Bronchial epithelial cell (primary cell): ENCODE data around the gene TMEM214. TPM values are rescaled to one million over a fixed set of nuclear protein-coding genes. Genes with fewer than 3 reads are reported as not detected.

ENCODE experiments used
- DNase-seq: peaks from one replicate; pipeline ENCODE4 v3.0.0-alpha.2; 2010; ENCODE audit warnings: low read depth
- FAIRE-seq: peaks from 2 replicates; lab custom pipeline; 2011; peaks lifted over from hg19 to GRCh38; lab: Jason Lieb, UNC
- H3K27me3 ChIP-seq: 2 replicates; pipeline ENCODE4 v1.5.1; 2011; ENCODE audit warnings: low read length; ENCODE audit not compliant: control insufficient read depth, insufficient read depth
- H3K36me3 ChIP-seq: 2 replicates; pipeline ENCODE4 v1.5.1; 2011; ENCODE audit warnings: low read length; ENCODE audit not compliant: control insufficient read depth, insufficient read depth
- H3K4me3 ChIP-seq: 2 replicates; pipeline ENCODE4 v1.5.1; 2011; ENCODE audit warnings: mild to moderate bottlenecking, low read depth, low read length, control low read depth
- CTCF ChIP-seq: IDR thresholded peaks from 2 replicates; pipeline ENCODE4 v1.5.1; 2011; ENCODE audit warnings: mild to moderate bottlenecking, moderate library complexity, low read length, control low read depth, inconsistent platforms; ENCODE audit not compliant: insufficient read depth, severe bottlenecking
- total RNA-seq: library from RNA; depleted of rRNA; stranded (reverse); fragments of >200 nt; gene quantifications from 2 replicates; pipeline ENCODE4 v1.2.1, GENCODE V29; 2014

Gene TMEM214
- total RNA-seq, 1 donor from 2014 or later, result 15.8 TPM

GRCh38 chr2:27085673-27086089 lies 52.9 kb downstream of the TMEM214 start:
- TF ChIP-seq CTCF, result peak; percentile 50
- Histone ChIP-seq H3K27me3 (no peaks in the 10 kb centered on the region), H3K4me3 (peak overlapping the region; percentile 64), H3K36me3 (no peaks in the 10 kb centered on the region)
- FAIRE-seq (no peak), DNase-seq (peak; percentile 46)

- peak; percentile 88 for TF ChIP-seq CTCF
- no peak for FAIRE-seq
Measured at GRCh38 chr2:27086090-27086723, 53.4 kb downstream of the TMEM214 start.

GRCh38 chr2:27086724-27087593 lies 54.2 kb downstream of the TMEM214 start, which contains the start of gene KHK:
Gene KHK (plus strand): TSS chr2:27086772. CDS start chr2:27087260, 488 bp downstream.
- peak; percentile 38 for DNase-seq
- H3K27me3 ChIP-seq, result no peaks in the 10 kb centered on the region
- FAIRE-seq, result no peak
- H3K36me3 ChIP-seq, result no peaks in the 10 kb centered on the region
- no peak for TF ChIP-seq CTCF
- peak within 1 kb of the TSS; percentile 64 for H3K4me3 ChIP-seq

More at GRCh38 chr2:27086090-27086723, 53.4 kb downstream of the TMEM214 start:
- peak overlapping the region; percentile 64 for H3K4me3 ChIP-seq
- peak; percentile 80 for DNase-seq
- H3K36me3 ChIP-seq, result no peaks in the 10 kb centered on the region
- no peaks in the 10 kb centered on the region for H3K27me3 ChIP-seq

- H3K4me3 ChIP-seq, result no peak overlapping the region
- no peak for TF ChIP-seq CTCF
- FAIRE-seq (no peak), DNase-seq (no peak)
- no peaks in the 10 kb centered on the region for H3K36me3 ChIP-seq
- H3K27me3 ChIP-seq, result no peaks in the 10 kb centered on the region
Measured at GRCh38 chr2:27087823-27088410, 55.2 kb downstream of the TMEM214 start.

GRCh38 chr2:27088634-27089033 lies 55.9 kb downstream of the TMEM214 start:
- H3K27me3 ChIP-seq, result no peaks in the 10 kb centered on the region
- no peak for TF ChIP-seq CTCF
- no peaks in the 10 kb centered on the region for H3K36me3 ChIP-seq
- no peak for FAIRE-seq
- no peak overlapping the region for H3K4me3 ChIP-seq
- DNase-seq, result no peak
